DMS 273 (cell line): Measurements from ENCODE around the gene PTPRN2.
"Not testable (repeated sequence)": the region's sequence is repeated elsewhere in the genome, so short reads cannot be mapped to it uniquely, and the experiment has no call there.

ENCODE experiments used
- DNase-seq: peaks from one replicate; lab custom pipeline; 2025; ENCODE audit not compliant: unreplicated experiment; lab: John Stamatoyannopoulos, UW

The PTPRN2 gene

GRCh38 chr7:158157460-158157859 lies 430.2 kb downstream of the PTPRN2 start:
- no peak for DNase-seq

- not testable (repeated sequence) for DNase-seq
Observed at GRCh38 chr7:158151273-158151672, 436.4 kb downstream of the PTPRN2 start.

GRCh38 chr7:158150234-158150633 lies 437.4 kb downstream of the PTPRN2 start:
- DNase-seq = no peak

- DNase-seq = not testable (repeated sequence)
Observed at GRCh38 chr7:158147431-158147830, 440.2 kb downstream of the PTPRN2 start.

- DNase-seq = no peak
Observed at GRCh38 chr7:158145370-158145769, 442.3 kb downstream of the PTPRN2 start.

GRCh38 chr7:158143196-158144120 lies 444.2 kb downstream of the PTPRN2 start:
- DNase-seq = no peak

- DNase-seq = no peak
Observed at GRCh38 chr7:158142657-158143056, 445.0 kb downstream of the PTPRN2 start.

GRCh38 chr7:158141806-158142518 lies 445.7 kb downstream of the PTPRN2 start:
- no peak for DNase-seq

- DNase-seq = no peak
Observed at GRCh38 chr7:158141221-158141582, 446.4 kb downstream of the PTPRN2 start.

- no peak for DNase-seq
Observed at GRCh38 chr7:158140538-158141220, 446.9 kb downstream of the PTPRN2 start.

- DNase-seq = no peak
Observed at GRCh38 chr7:158139499-158139898, 448.1 kb downstream of the PTPRN2 start.

GRCh38 chr7:158138329-158138597 lies 449.4 kb downstream of the PTPRN2 start:
- DNase-seq = no peak

- DNase-seq = no peak
Observed at GRCh38 chr7:158137516-158138328, 449.9 kb downstream of the PTPRN2 start.

GRCh38 chr7:158135931-158136330 lies 451.7 kb downstream of the PTPRN2 start:
- no peak for DNase-seq

- no peak for DNase-seq
Observed at GRCh38 chr7:158134824-158135223, 452.8 kb downstream of the PTPRN2 start.

GRCh38 chr7:158133515-158134271 lies 453.9 kb downstream of the PTPRN2 start:
- no peak for DNase-seq

GRCh38 chr7:158133057-158133456 lies 454.6 kb downstream of the PTPRN2 start:
- DNase-seq = no peak

- no peak for DNase-seq
Observed at GRCh38 chr7:158130023-158130409, 457.6 kb downstream of the PTPRN2 start.

- no peak for DNase-seq
Observed at GRCh38 chr7:158129037-158130022, 458.3 kb downstream of the PTPRN2 start.
